GM10847 (cell line): ENCODE measurements around the gene EAF1.

ENCODE experiments used
- POLR2A ChIP-seq: IDR thresholded peaks from 2 replicates; pipeline ENCODE4 v1.6.1; 2011; ENCODE audit not compliant: insufficient read length; ENCODE audit errors: extremely low read depth

EAF1 gene

DNA sequence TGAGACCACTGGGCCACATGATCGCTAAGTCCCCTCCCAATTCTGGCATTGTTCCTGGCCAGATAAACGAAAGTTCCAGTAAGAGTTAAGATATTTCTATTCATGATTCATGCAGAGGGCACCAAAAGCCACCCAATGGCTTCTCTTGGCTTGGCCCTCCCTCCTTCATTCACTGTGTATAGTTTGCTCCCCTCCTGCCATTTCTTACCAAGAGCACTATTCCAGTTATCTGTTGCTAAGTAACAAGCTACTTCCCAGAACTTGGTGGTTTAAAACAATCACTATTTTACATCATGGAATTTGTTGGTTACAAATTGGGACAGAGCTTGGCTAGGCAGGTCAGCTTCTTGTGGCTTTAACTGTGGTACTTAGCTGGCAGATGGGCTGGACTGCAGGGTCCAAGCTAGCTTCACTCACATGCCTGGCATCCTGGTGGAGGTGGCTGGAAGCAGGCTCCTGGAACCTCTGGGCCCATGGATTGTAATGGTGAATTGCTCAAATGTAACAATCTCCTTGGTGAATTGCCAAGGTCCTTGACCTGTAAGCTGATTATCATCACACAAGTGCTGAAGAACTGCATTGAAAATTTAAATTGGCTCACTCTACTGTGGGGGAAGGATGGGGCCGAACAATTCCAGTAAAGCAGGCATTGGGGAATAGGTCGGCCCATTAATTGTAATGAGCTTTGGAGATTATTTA, 16.6 kb downstream of the EAF1 start:
- no peak for TF ChIP-seq POLR2A

DNA sequence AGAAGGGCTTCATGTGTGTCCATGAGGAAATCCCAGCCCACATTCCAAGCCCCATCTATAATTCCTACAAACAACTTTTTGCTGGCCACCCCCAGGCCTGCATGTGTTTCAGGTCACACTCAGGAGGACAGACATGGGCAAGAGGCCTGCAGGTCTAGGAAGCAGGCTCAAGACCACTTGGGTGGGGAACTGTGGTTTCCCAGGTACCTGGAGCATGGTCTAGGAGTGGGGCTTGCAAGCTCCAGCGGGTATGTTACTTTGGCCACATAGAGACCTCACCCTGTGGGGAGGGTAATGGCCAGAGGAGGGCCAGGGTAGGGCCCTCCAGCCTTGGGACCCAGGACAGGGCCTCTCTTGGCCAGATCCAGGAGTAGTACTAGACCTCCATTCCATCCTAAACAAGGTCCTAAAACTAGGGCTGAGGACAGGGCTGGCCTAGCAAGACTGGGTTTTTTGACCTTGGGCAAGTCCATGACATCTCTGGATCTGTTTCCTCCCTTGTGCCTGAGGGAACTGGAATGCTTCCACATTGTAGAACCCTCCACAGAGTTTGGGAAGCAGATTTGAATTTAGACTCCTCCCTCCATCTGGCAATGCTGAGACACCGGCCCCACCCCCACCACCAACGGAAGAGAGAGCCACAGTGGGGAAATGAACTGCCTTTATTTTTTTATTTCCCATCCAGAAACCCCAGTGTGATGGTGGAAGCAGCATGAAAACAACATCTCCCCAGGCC, 22.3 kb downstream of the EAF1 start:
- no peak for TF ChIP-seq POLR2A

- TF ChIP-seq POLR2A = no peak
Observed at GRCh38 chr3:15450438-15451215, 23.2 kb downstream of the EAF1 start.

- TF ChIP-seq POLR2A = no peak
Observed at GRCh38 chr3:15451216-15452113, 24.1 kb downstream of the EAF1 start.

DNA sequence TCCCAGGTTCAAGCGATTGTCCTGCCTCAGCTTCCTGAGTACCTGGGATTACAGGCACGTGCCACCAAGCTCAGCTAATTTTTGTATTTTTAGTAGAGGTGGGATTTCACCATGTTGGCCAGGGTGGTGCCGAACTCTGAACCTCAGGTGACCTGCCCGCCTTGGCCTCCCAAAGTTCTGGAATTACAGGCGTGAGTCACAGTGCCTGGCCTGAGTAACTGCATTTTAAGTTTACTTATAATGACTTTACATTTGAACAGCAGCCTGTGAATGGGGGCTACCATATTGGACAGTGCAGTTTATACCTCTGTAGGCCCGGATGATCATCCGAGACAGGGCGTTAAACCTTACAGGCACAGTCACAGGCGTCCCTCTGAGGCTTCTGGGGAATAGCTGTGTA, 24.8 kb downstream of the EAF1 start:
- no peak for TF ChIP-seq POLR2A

DNA sequence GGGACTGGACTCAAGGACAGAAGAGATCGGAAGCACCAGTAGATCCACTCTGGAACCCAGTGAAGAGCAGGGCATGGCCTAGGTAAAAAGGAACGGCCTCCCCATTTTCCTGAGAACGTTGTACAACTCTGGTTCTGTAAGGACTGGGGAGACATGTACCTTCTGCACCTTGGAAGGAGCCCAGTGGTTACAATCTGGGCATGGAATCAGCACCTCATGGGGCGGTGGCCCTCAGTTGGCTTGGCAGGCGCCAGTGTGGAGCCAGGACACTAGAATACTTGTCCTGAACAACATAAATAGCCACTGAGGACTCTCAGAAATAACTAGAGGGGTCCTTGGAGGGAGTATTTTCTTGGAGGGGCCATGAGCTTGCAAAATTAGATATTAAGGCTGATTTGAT, 25.6 kb downstream of the EAF1 start:
- no peak for TF ChIP-seq POLR2A

GRCh38 chr3:15453501-15453900, 26.1 kb downstream of the EAF1 start:
- no peak for TF ChIP-seq POLR2A

DNA sequence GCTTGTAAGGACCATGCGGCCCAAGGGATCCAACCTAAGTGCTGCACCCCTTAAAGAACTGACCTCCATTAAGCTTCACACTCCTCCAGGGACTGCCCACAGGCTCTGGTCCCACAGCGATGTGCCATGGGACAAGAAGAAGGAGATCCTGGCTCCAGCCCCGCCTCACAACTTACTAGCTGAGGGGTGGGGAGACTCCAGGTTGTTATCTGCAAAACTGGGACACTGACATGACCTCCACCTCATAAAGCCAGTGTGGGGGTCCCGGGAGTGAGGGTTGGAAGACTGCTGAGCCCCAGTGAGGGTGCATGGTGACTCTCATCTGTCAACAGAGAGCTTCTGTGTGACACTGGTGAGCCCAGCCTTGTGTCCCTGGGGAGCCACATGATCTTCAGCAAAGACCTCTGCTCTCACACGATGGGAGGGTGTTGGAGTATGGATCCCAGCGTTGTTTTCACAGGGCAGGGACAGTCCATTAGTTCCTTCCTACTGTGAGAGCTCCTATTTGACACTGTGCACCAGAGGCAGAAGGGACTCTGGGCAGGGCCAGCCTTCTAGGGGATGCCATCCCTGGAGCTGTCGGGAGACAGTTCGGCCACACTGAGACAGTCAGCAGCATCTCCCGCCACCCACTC, 26.7 kb downstream of the EAF1 start:
- no peak for TF ChIP-seq POLR2A

- no peak for TF ChIP-seq POLR2A
Observed at GRCh38 chr3:15454965-15455364, 27.6 kb downstream of the EAF1 start.

- TF ChIP-seq POLR2A = no peak
Observed at GRCh38 chr3:15455756-15456155, 28.4 kb downstream of the EAF1 start.

- no peak for TF ChIP-seq POLR2A
Observed at GRCh38 chr3:15456321-15456720, 28.9 kb downstream of the EAF1 start.

DNA sequence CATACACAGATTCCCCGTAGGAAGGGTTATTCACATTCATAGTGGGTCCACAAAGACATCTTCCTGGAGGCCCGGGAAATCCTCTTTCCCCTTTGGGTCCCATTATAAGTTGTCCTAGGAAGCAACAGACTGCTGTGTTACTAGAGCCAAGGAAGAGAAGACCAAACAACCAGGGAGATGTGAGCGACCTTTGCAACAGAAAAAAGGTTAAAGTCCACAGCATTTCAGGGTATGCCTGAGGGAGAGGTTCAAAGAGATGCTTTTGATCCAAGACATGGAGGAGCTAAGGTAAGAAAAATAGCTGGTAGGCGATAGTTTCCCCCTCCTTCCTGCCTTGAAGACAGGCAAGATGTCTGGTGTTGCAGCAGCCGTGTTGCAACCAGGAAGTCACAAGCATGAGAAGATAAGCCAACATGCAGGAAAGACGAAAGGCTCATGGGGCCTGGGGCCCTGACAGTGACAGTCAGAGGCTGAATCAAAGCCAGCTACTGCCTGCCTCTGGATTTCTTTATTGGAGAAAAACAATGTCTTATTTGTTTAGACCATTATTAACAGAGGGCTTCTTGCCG, 30.9 kb downstream of the EAF1 start:
- TF ChIP-seq POLR2A = no peak

GRCh38 chr3:15460891-15461531, 33.6 kb downstream of the EAF1 start:
- no peak for TF ChIP-seq POLR2A

DNA sequence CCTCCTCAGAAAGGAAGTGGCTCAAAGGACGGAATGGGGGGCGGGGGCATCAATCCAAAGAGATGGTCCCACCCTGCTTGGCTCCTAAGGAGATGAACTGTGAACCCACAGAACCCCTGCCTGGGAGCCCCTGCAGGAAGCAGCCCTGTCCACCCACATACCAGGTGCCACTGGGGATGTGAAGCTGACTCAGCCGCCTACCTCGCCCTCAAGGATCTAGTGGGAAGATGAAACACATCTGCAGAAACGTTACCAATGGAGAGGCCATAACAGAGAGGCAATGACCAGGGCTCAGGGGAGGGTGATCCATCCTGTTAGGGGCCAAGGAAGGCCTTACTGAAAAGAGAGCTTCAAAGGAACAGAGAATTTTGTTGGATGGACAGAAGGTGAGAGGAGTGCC, 35.1 kb downstream of the EAF1 start:
- TF ChIP-seq POLR2A = no peak

- no peak for TF ChIP-seq POLR2A
Observed at GRCh38 chr3:15465876-15466585, 38.6 kb downstream of the EAF1 start.
